Psoas muscle (tissue), 8 donors: ENCODE measurements around the gene UBA1. TPM values are rescaled to one million over a fixed set of nuclear protein-coding genes. Genes with fewer than 3 reads are reported as not detected.

Experiments
- ATAC-seq, 4 donors: fragments of 200-7000 bp; cut with Tn5 transposase; one replicate each; pipeline ENCODE4 v1.9.1; 2020; ENCODE audit warnings: moderate library complexity in 3 of 4, mild to moderate bottlenecking in 2 of 4
- DNase-seq, 2 donors: peaks; one replicate each; pipeline ENCODE4 v3.0.0-alpha.2; 2020
- H3K27ac ChIP-seq: fragments of 200-600 bp; one replicate; pipeline ENCODE4 v1.8.0; 2022
- H3K27me3 ChIP-seq, 3 donors: fragments of 200-600 bp in 1 of 3; one replicate each; pipeline versions ENCODE4 v1.6.1 to v1.8.0; 2013 to 2022; ENCODE audit warnings: low read length in 2 of 3, mild to moderate bottlenecking in 2 of 3, moderate library complexity in 1 of 3; ENCODE audit not compliant: insufficient read depth in 3 of 3
- H3K36me3 ChIP-seq, 2 donors: fragments of 200-600 bp in 1 of 2; one replicate each; pipeline versions ENCODE4 v1.6.1 to v1.8.0; 2013 to 2022; ENCODE audit warnings: low read depth in 1 of 2, mild to moderate bottlenecking in 1 of 2, moderate library complexity in 1 of 2; ENCODE audit not compliant: insufficient read depth in 1 of 2
- H3K4me1 ChIP-seq: fragments of 200-600 bp; one replicate; pipeline ENCODE4 v1.8.0; 2022
- H3K4me3 ChIP-seq: fragments of 200-600 bp; one replicate; pipeline ENCODE4 v1.8.0; 2022; ENCODE audit warnings: mild to moderate bottlenecking
- H3K9me3 ChIP-seq: fragments of 200-600 bp; one replicate; pipeline ENCODE4 v1.8.0; 2022
- WGBS, 3 donors: extraction: QIAGEN DNeasy Blood & Tissue Kit; methylation state at CpG; one replicate each; pipeline versions ENCODE4 v1.1.6 to v1.1.7; 2013; 5-methylcytosine and 5-hydroxymethylcytosine counted together
- intact Hi-C, 2 donors: fragments of 100-400 bp; cut with DNase I; formaldehyde crosslinking; loops; one replicate each; pipeline versions ENCODE4 v1.11.0 to v1.14.2; 2022
- polyA plus RNA-seq, 3 donors: library from polyadenylated mRNA; stranded (reverse); fragments of 200-250 nt; gene quantifications; one replicate each; pipeline ENCODE4 v1.2.3, GENCODE V29; 2013
- total RNA-seq, 4 donors: library from RNA; stranded (reverse); fragmentation: NEBNext Ultra II Directional in 2 of 4; extraction: Animal tissue kit (Norgen Biotek cat#: 25700) in 2 of 4; gene quantifications; one replicate each; pipeline versions ENCODE4 v1.2.1 to v1.2.4, GENCODE V29; 2021 to 2023
- TF ChIP-seq, protein P1 (sequence below): fragments of 200-600 bp; IDR thresholded peaks from one replicate; pipeline ENCODE4 v1.8.0; 2022; ENCODE audit warnings: antibody characterized with exemption
- donor health status: healthy with polysubstance abuse.
- donor health status: DM: no; HTN: no; CAD: no; lungs with moderate emphysema.
- donor health status: Bipolar disorder and iron deficiency.
- donor health status: healthy.
- donor health status: DM: yes; HTN: yes; CAD: no.
- donor health status: DM: no; HTN: no; CAD: no.
- donor health status: DM: no; HTN: no; CAD: no.
- donor health status: DM: yes; HTN: yes; CAD: no.

UBA1 gene
- total and polyA plus RNA-seq, 7 donors: 96.2 to 230 (median 145) TPM

DNA sequence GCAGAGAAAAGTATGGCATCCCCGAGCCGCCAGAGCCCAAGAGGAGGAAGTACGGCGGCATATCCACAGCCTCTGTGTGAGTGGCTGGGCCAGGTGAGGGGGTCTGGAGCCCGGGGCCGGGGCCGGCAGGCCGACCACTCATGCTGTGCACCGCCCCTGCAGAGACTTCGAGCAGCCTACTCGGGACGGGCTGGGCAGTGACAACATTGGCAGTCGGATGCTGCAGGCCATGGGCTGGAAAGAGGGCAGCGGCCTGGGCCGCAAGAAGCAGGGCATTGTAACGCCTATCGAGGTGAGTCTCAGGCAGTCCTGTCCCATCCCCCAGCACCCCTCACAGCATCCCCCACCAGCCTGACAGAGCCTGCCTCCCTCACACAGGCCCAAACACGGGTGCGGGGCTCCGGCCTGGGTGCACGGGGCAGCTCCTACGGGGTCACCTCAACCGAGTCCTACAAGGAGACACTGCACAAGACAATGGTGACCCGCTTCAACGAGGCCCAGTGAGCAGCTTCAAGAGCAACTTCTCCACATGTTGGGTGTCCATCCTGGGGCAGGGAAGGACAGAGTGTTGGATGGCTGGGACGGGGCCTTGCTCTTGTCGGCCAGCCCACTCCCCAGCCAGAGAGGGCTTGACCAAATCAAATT lies 7.4 kb upstream of the UBA1 start:
- Histone ChIP-seq H3K4me1 (peaks cover 3% of the 10 kb centered on the region), H3K27ac (no peak overlapping the region), H3K9me3 (no peaks in the 10 kb centered on the region), H3K4me3 (no peak overlapping the region), H3K27me3 (peaks cover 0 to 7% (median 0%) of the 10 kb centered on the region in 3 donors), H3K36me3 (peaks cover 3 to 38% of the 10 kb centered on the region in 2 donors)
- DNase-seq: no peak
- TF ChIP-seq, protein P1, sequence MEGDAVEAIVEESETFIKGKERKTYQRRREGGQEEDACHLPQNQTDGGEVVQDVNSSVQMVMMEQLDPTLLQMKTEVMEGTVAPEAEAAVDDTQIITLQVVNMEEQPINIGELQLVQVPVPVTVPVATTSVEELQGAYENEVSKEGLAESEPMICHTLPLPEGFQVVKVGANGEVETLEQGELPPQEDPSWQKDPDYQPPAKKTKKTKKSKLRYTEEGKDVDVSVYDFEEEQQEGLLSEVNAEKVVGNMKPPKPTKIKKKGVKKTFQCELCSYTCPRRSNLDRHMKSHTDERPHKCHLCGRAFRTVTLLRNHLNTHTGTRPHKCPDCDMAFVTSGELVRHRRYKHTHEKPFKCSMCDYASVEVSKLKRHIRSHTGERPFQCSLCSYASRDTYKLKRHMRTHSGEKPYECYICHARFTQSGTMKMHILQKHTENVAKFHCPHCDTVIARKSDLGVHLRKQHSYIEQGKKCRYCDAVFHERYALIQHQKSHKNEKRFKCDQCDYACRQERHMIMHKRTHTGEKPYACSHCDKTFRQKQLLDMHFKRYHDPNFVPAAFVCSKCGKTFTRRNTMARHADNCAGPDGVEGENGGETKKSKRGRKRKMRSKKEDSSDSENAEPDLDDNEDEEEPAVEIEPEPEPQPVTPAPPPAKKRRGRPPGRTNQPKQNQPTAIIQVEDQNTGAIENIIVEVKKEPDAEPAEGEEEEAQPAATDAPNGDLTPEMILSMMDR: no peak
- 82 to 90% (median 84%) methylated on average over 19 to 27 of the region's 27 CpGs for WGBS, 3 donors
- intact Hi-C loops: no loop called here
- no peak for ATAC-seq

DNA sequence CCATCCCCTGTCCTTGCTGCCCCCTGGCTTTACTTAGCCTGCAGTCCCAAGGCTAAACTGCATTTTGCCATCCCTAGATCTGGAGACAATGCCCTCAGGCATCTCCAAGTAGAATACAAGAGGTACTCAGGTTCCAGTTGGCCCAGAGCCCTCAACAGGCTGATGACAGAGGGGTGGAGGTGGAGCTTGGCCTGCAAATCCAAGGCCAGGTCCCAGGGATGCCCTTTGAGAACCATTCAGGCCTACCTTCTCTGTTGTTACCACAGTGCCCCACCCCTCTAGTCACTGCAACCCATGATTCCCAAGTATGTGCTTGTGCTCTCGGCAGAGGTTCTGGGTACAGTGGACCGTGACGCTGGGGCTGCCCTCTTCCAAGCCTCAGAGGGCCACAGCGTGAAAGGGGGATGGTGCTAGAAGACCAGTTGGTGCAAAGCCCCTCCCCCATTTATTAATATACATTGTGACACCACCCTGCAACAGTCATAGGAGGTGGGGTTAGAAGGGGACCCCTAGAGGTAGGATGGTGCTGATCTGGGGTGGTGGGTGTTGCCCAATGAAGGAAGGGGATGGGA lies 6.4 kb upstream of the UBA1 start:
- TF ChIP-seq, protein P1: no peak
- DNase-seq (peak in 1 of 2 donors; percentile 47), ATAC-seq (no peak)
- WGBS, 3 donors: 66 to 77% (median 70%) methylated on average over 3 to 4 of the region's 4 CpGs
- intact Hi-C loops: no loop called here
- Histone ChIP-seq H3K4me3 (no peak overlapping the region), H3K27ac (no peak overlapping the region), H3K9me3 (no peaks in the 10 kb centered on the region), H3K4me1 (peaks cover 3% of the 10 kb centered on the region), H3K27me3 (peaks cover 0 to 7% (median 0%) of the 10 kb centered on the region in 3 donors), H3K36me3 (peaks cover 0 to 28% of the 10 kb centered on the region in 2 donors)

DNA sequence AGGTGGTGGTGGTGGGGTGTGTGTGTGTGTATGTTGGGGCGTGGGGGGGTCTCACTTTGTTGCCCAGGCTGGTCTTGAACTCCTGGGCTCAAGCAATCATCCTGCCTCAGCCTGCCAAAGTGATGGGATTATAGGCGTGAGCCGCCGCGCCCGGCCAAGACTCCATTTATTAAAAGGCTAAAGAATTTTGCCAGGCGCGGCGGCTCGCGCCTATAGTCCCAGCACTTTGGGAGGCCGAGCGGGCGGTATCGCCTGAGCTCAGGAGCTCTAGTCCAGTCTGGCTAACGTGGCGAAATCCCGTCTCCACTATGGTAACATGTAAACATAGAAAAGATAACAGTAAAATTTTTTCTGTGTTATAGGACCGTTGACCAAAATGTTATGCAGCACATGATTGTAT lies 3.7 kb upstream of the UBA1 start:
- intact Hi-C loops: loop anchor here (5.0 kb wide), 2 partner anchors 332 to 837 kb away; no protein-coding TSS in a partner anchor
- WGBS, 3 donors: 62 to 81% (median 73%) methylated on average over 18 to 19 of the region's 19 CpGs
- DNase-seq (peak in 1 of 2 donors; percentile 42), ATAC-seq (no peak)
- Histone ChIP-seq H3K4me1 (peaks cover 13% of the 10 kb centered on the region), H3K36me3 (peaks cover 0 to 18% of the 10 kb centered on the region in 2 donors), H3K27me3 (no peaks in the 10 kb centered on the region), H3K4me3 (no peak overlapping the region), H3K9me3 (no peaks in the 10 kb centered on the region), H3K27ac (no peak overlapping the region)
- TF ChIP-seq, protein P1: no peak

DNA sequence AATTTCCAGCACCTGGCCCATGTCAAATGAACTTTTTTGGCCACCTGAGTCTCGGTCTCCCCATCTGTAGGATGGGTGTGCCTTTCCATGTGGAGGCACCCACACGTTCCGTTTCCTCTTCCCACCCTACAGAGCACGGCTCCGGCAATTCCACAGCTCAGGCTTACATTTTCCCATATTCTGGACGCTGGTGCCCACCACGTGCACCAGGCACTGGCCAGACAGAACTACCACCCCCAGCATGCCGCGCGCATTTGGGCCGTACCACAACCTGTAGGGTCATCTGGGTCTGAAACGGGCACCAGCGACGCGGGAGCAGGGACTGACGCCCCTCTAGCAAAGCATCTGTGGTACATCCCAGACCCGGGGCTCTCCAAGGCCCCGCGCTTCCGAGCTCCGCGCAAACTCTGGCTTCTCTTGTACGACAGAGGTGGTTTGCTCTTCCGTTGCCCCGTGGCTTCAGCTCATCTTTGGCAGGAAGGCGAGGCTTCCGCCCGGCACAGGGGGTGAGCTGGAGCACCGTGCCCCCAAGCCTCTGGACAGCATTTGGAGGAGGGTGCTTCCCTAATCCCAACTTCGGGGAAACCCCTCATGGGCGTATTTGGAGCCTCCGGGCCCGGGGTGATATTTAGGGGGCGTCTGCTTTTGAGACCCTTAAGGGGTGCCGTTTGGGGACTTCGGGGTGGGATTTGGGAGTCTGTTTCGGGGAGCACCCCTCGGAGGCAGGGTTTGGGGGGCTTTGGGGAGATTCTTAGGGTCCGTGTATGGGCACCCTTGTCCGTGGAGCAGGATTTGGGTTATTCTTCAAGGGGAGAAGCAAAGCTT lies 3.0 kb upstream of the UBA1 start:
- intact Hi-C loops: loop anchor here (5.0 kb wide), 2 partner anchors 332 to 837 kb away; no protein-coding TSS in a partner anchor
- TF ChIP-seq, protein P1: no peak
- Histone ChIP-seq H3K9me3 (no peaks in the 10 kb centered on the region), H3K27ac (peak overlapping the region; percentile 55), H3K4me3 (peak overlapping the region; percentile 81), H3K4me1 (peaks cover 20% of the 10 kb centered on the region), H3K27me3 (no peaks in the 10 kb centered on the region), H3K36me3 (peaks cover 0 to 13% of the 10 kb centered on the region in 2 donors)
- DNase-seq (peak; percentile 88 to 94), ATAC-seq (peak; percentile 84 to 88 (median 85))
- WGBS, 3 donors: 2 to 15% (median 3%) methylated on average over 28 to 40 of the region's 40 CpGs
